Measurements from ENCODE around the gene TIMM10B. TPM values are rescaled to one million over a fixed set of nuclear protein-coding genes. Genes with fewer than 3 reads are reported as not detected.

TIMM10B gene
- total and polyA plus RNA-seq, 2 of the 13 experiments (the other 11 are each of a cell fraction or from before 2014, with no cell fraction given), result 34.9 to 39.5 TPM

- in situ Hi-C loops (cut with HindIII; ENCODE audit: extremely low pct_ligation_motif_present, low pct_unique_long_range_greater_than_20kb) (loop anchor here (10.0 kb wide), 1 partner anchor 115 kb away; the partner anchor contains the start of genes ILK and RRP8), intact Hi-C loops (cut with micrococcal nuclease; ENCODE audit: unreplicated experiment) (loop anchor here (10.0 kb wide), 1 partner anchor 255 kb away; the partner anchor contains the start of genes CNGA4 and FHIP1B)
- Histone ChIP-seq H2AFZ (ENCODE audit: low read length) (no peak overlapping the region), H3K27ac (ENCODE audit: extremely low read length, insufficient read depth, low read length) (no peak overlapping the region), H3K4me1 (ENCODE audit: insufficient read depth, low read length) (peaks cover 57% of the 10 kb centered on the region), H3K79me2 (ENCODE audit: insufficient read depth, low read length) (no peaks in the 10 kb centered on the region), H3K9me3 (ENCODE audit: low read length) (no peaks in the 10 kb centered on the region), H3K9ac (ENCODE audit: insufficient read depth, low read depth, low read length) (no peak overlapping the region), H3K36me3 (replicated peaks in 1 of 2; ENCODE audit: control insufficient read depth in 1 of 2, insufficient read depth in 2 of 2, low read length in 2 of 2) (peaks cover 2 to 11% of the 10 kb centered on the region in 2 experiments), H4K20me1 (ENCODE audit: insufficient read depth, low read length) (no peaks in the 10 kb centered on the region; the same call in 1 of the 2 replicates), H3K4me2 (ENCODE audit: low read depth, low read length) (peak overlapping the region; percentile 13; the same call in 1 of the 2 replicates), H3K27me3 (ENCODE audit: control insufficient read depth in 1 of 2, insufficient read depth in 2 of 2, low read length in 2 of 2) (no peaks in the 10 kb centered on the region), H3K4me3 (replicated peaks in 1 of 3; ENCODE audit: insufficient read depth in 1 of 3, low read depth in 2 of 3, low read length in 3 of 3) (no peak overlapping the region)
- DNase-seq (ENCODE audit: low spot score), result peak; percentile 69
- peak; percentile 34 for FAIRE-seq
- peak; percentile 88 for ATAC-seq
- ChIA-PET CTCF (ENCODE audit: low intra/inter-chr PET ratio, low total read pairs) (no interaction called here), POLR2A (interaction anchor here (0.6 to 2.1 kb wide), 4 partner anchors 8 to 110 kb away, joined by 3 to 13 read pairs (median 8); partner anchors contain the start of genes ARFIP2 and TIMM10B)
- 49% methylated on average over 4 of the region's 4 CpGs for WGBS (ENCODE audit: low lambda C conversion rate)
- BruUV-seq (replicated peaks), result no TSS peak
- TF ChIP-seq HHEX (CRISPR knock-in tag; IDR thresholded peaks at IDR 0.05) (0 out of 2 replicates have a peak, but pooled peaks have one; percentile 26), MAX (IDR thresholded peaks at IDR 0.05) (no peak), ZNF609 (CRISPR knock-in tag; IDR thresholded peaks at IDR 0.05; ENCODE audit: borderline replicate concordance) (peak; percentile 33; the same call in 1 of the 2 replicates), CBX2 (IDR thresholded peaks at IDR 0.05; ENCODE audit: low read depth, low read length) (no peak), CBX2 (CRISPR knock-in tag; IDR thresholded peaks at IDR 0.05; ENCODE audit: low read depth) (no peak), SOX13 (IDR thresholded peaks at IDR 0.05) (no peak), SOX13 (CRISPR knock-in tag; conservative IDR thresholded peaks at IDR 0.05 in 1 of 2, IDR thresholded peaks at IDR 0.05 in 1 of 2) (peak in 1 of 2 experiments; percentile 70; a peak in 2 of 4 replicates), ATF7-NPFF (CRISPR knock-in tag; IDR thresholded peaks at IDR 0.05; ENCODE audit: low read depth) (no peak), ARID3A (IDR thresholded peaks at IDR 0.05; ENCODE audit: low read depth, low read length) (0 out of 2 replicates have a peak, but pooled peaks have one; percentile 44), KAT8 (CRISPR knock-in tag; IDR thresholded peaks at IDR 0.05) (0 out of 2 replicates have a peak, but pooled peaks have one; percentile 14), XRCC5 (optimal IDR thresholded peaks at IDR 0.05; ENCODE audit: low read length) (peak; percentile 12)
Observed at GRCh38 chr11:6489306-6489705, 8.0 kb downstream of the TIMM10B start.
